Fibroblast of lung (primary cell): Measurements from ENCODE around the gene DPYD.

Source experiments
- CTCF ChIP-seq, 2 donors: IDR thresholded peaks in 1 of 2; conservative IDR thresholded peaks in 1 of 2; 1 replicate in 1 of 2; 2 replicates in 1 of 2; pipeline ENCODE4 v1.5.1; 2011 to 2012; ENCODE audit warnings: low read length in 2 of 2, control low read depth in 1 of 2, inconsistent platforms in 1 of 2, low read depth in 1 of 2, mild to moderate bottlenecking in 1 of 2
- EZH2 ChIP-seq: IDR thresholded peaks from 2 replicates; pipeline ENCODE4 v1.5.1; 2012; ENCODE audit warnings: low read length, control low read depth, mild to moderate bottlenecking; ENCODE audit errors: missing control alignments

GRCh38 chr1:97033949-97034348 lies 886.9 kb downstream of the DPYD start:
- TF ChIP-seq CTCF (conservative IDR thresholded peaks at IDR 0.05 in 1 of 2, IDR thresholded peaks at IDR 0.05 in 1 of 2; ENCODE audit: low read depth in 1 of 2, low read length in 2 of 2) (no peak), EZH2 (no peak)
